GM18858 (cell line): ENCODE results near the gene SP7.
"Not testable (repeated sequence)": the region's sequence is repeated elsewhere in the genome, so short reads cannot be mapped to it uniquely, and the experiment has no call there.

Experiments used
- ATAC-seq: cut with Tn5 transposase; IDR thresholded peaks from one replicate; pipeline ENCODE4 v1.9.1; 2021; ENCODE audit not compliant: unreplicated experiment

Gene SP7

GRCh38 chr12:53336181-53336681 lies at the start of gene SP7:
Gene SP7, minus strand, starts transcription at chr12:53336354. Its CDS starts 708 bp downstream, at chr12:53335646.
- no peak for ATAC-seq

- no peak for ATAC-seq
Observed at GRCh38 chr12:53383258-53383657, 47.1 kb upstream of the SP7 start.

- no peak for ATAC-seq
Observed at GRCh38 chr12:53381731-53382630, 45.8 kb upstream of the SP7 start.

GRCh38 chr12:53380794-53381730 lies 44.9 kb upstream of the SP7 start:
- ATAC-seq, result no peak

GRCh38 chr12:53380104-53380793 lies 44.1 kb upstream of the SP7 start, which contains the start of gene SP1:
Gene SP1, plus strand, starts transcription at chr12:53380176. Its CDS starts 116 bp downstream, at chr12:53380292.
- peak; percentile 24 for ATAC-seq

GRCh38 chr12:53379389-53380103 lies 43.4 kb upstream of the SP7 start:
- peak; percentile 61 for ATAC-seq

GRCh38 chr12:53378724-53379388 lies 42.7 kb upstream of the SP7 start:
- no peak for ATAC-seq

- no peak for ATAC-seq
Observed at GRCh38 chr12:53378222-53378621, 42.1 kb upstream of the SP7 start.

- no peak for ATAC-seq
Observed at GRCh38 chr12:53376747-53377146, 40.6 kb upstream of the SP7 start.

- ATAC-seq, result not testable (repeated sequence)
Observed at GRCh38 chr12:53374277-53374676, 38.1 kb upstream of the SP7 start.

GRCh38 chr12:53373554-53374133 lies 37.5 kb upstream of the SP7 start:
- not testable (repeated sequence) for ATAC-seq

- ATAC-seq, result no peak
Observed at GRCh38 chr12:53365245-53365904, 29.2 kb upstream of the SP7 start.

GRCh38 chr12:53361638-53362037 lies 25.5 kb upstream of the SP7 start:
- ATAC-seq, result not testable (repeated sequence)

- ATAC-seq, result no peak
Observed at GRCh38 chr12:53358836-53359419, 22.8 kb upstream of the SP7 start.

GRCh38 chr12:53355121-53355520 lies 19.0 kb upstream of the SP7 start:
- no peak for ATAC-seq

GRCh38 chr12:53353257-53353655 lies 17.1 kb upstream of the SP7 start:
- no peak for ATAC-seq

- peak; percentile 53 for ATAC-seq
Observed at GRCh38 chr12:53352331-53353256, 16.4 kb upstream of the SP7 start.
